ENCODE measurements around the gene KRT83.
"Not testable (repeated sequence)": the region's sequence is repeated elsewhere in the genome, so short reads cannot be mapped to it uniquely, and the experiment has no call there.

Gene KRT83

GRCh38 chr12:52286857-52287785 is 34.1 kb downstream of the KRT83 start:
- DNase-seq (ENCODE audit: low spot score), result not testable (repeated sequence)

- no peak for DNase-seq (ENCODE audit: low spot score)
Observed at GRCh38 chr12:52285851-52286530, 35.2 kb downstream of the KRT83 start.

- DNase-seq (ENCODE audit: low spot score), result no peak
Observed at GRCh38 chr12:52285172-52285745, 35.9 kb downstream of the KRT83 start.

GRCh38 chr12:52284562-52285171 is 36.5 kb downstream of the KRT83 start:
- DNase-seq (ENCODE audit: low spot score), result no peak

- DNase-seq (ENCODE audit: low spot score), result no peak
Observed at GRCh38 chr12:52280796-52281560, 40.2 kb downstream of the KRT83 start.

- DNase-seq (ENCODE audit: low spot score), result no peak
Observed at GRCh38 chr12:52280319-52280795, 40.8 kb downstream of the KRT83 start.

- no peak for DNase-seq (ENCODE audit: low spot score)
Observed at GRCh38 chr12:52279422-52280318, 41.5 kb downstream of the KRT83 start.

GRCh38 chr12:52278575-52279421 is 42.4 kb downstream of the KRT83 start:
- peak; percentile 94 for DNase-seq (ENCODE audit: low spot score)

- DNase-seq (ENCODE audit: low spot score), result no peak
Observed at GRCh38 chr12:52277486-52278245, 43.5 kb downstream of the KRT83 start.

- DNase-seq (ENCODE audit: low spot score), result no peak
Observed at GRCh38 chr12:52275686-52276085, 45.5 kb downstream of the KRT83 start.

GRCh38 chr12:52274521-52275120 is 46.6 kb downstream of the KRT83 start, which contains the start of gene KRT86:
TSS of gene KRT86 (plus strand) at chr12:52274645. CDS start at chr12:52301917, 27,272 bp downstream.
- no peak for DNase-seq (ENCODE audit: low spot score)

- DNase-seq (ENCODE audit: low spot score), result no peak
Observed at GRCh38 chr12:52271158-52271557, 50.0 kb downstream of the KRT83 start.

- no peak for DNase-seq (ENCODE audit: low spot score)
Observed at GRCh38 chr12:52270541-52271070, 50.6 kb downstream of the KRT83 start.

GRCh38 chr12:52268212-52268611 is 53.0 kb downstream of the KRT83 start:
- no peak for DNase-seq (ENCODE audit: low spot score)

- no peak for DNase-seq (ENCODE audit: low spot score)
Observed at GRCh38 chr12:52267699-52268098, 53.5 kb downstream of the KRT83 start.

- no peak for DNase-seq (ENCODE audit: low spot score)
Observed at GRCh38 chr12:52267266-52267665, 53.9 kb downstream of the KRT83 start.

- no peak for DNase-seq (ENCODE audit: low spot score)
Observed at GRCh38 chr12:52266514-52266913, 54.7 kb downstream of the KRT83 start.

- no peak for DNase-seq (ENCODE audit: low spot score)
Observed at GRCh38 chr12:52264435-52264825, 56.8 kb downstream of the KRT83 start.
